HEK293 (cell line): ENCODE measurements around the gene EBF3.

ENCODE experiments used
- EGR2 ChIP-seq: fragments of 450-650 bp; formaldehyde crosslinking; IDR thresholded peaks from 2 replicates; pipeline ENCODE4 v1.5.1; 2016; ENCODE audit warnings: low read depth, missing biosample characterization, missing genetic modification characterization
- HOXD13 ChIP-seq: sonication (generic); formaldehyde crosslinking; IDR thresholded peaks from 2 replicates; pipeline ENCODE4 v1.8.0; 2022; ENCODE audit warnings: missing genetic modification reagents, borderline replicate concordance
- KLF1 ChIP-seq: fragments of 450-650 bp; formaldehyde crosslinking; IDR thresholded peaks from 2 replicates; pipeline ENCODE4 v1.5.1; 2016; ENCODE audit warnings: missing biosample characterization, missing genetic modification characterization
- ZBTB21 ChIP-seq: fragments of 450-650 bp; formaldehyde crosslinking; IDR thresholded peaks from 2 replicates; pipeline ENCODE4 v1.5.1; 2017; ENCODE audit warnings: missing biosample characterization, missing genetic modification characterization
- ZBTB7A ChIP-seq: fragments of 450-650 bp; formaldehyde crosslinking; IDR thresholded peaks from 2 replicates; pipeline ENCODE4 v1.5.1; 2016; ENCODE audit warnings: low read depth, missing biosample characterization, missing genetic modification characterization
- ZEB2 ChIP-seq: fragments of 450-650 bp; formaldehyde crosslinking; IDR thresholded peaks from 2 replicates; pipeline ENCODE4 v1.5.1; 2016; ENCODE audit warnings: missing biosample characterization, missing genetic modification characterization
- ZNF211 ChIP-seq: fragments of 450-650 bp; formaldehyde crosslinking; IDR thresholded peaks from 2 replicates; pipeline ENCODE4 v1.5.1; 2016; ENCODE audit warnings: low read depth, missing biosample characterization, missing genetic modification characterization
- ZNF76 ChIP-seq: fragments of 450-650 bp; formaldehyde crosslinking; IDR thresholded peaks from 2 replicates; pipeline ENCODE4; 2016; ENCODE audit warnings: low read depth, missing biosample characterization, missing genetic modification characterization, borderline replicate concordance
- TF ChIP-seq, protein P1 (sequence below): fragments of 450-650 bp; formaldehyde crosslinking; IDR thresholded peaks from 2 replicates; pipeline ENCODE4 v1.5.1; 2016; ENCODE audit warnings: missing biosample characterization, missing genetic modification characterization
- TF ChIP-seq, protein P2 (sequence below): sonication (generic); formaldehyde crosslinking; IDR thresholded peaks from 2 replicates; pipeline ENCODE4 v1.8.1; 2022; ENCODE audit warnings: mild to moderate bottlenecking, moderate library complexity, missing genetic modification reagents

DNA sequence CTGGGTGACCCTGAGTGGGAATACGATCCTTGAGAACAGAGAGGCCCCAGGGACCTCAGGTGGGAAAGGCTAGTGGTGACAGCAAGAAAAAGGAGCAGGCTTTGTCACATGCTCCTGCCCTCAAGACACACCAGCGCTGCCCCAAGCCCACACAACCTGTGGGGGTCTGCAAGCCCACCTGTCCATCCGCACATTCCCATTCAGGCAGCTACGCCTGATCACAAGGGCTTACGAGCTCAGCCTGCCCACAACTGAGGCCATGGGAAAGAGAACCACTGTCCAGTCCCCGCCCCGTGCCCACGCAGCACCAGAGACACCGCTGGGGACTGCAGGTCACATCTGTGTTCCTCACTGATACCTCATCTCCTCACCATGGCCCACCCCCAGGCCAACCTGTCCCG is 26.7 kb downstream of the EBF3 start:
- TF ChIP-seq, protein P1, sequence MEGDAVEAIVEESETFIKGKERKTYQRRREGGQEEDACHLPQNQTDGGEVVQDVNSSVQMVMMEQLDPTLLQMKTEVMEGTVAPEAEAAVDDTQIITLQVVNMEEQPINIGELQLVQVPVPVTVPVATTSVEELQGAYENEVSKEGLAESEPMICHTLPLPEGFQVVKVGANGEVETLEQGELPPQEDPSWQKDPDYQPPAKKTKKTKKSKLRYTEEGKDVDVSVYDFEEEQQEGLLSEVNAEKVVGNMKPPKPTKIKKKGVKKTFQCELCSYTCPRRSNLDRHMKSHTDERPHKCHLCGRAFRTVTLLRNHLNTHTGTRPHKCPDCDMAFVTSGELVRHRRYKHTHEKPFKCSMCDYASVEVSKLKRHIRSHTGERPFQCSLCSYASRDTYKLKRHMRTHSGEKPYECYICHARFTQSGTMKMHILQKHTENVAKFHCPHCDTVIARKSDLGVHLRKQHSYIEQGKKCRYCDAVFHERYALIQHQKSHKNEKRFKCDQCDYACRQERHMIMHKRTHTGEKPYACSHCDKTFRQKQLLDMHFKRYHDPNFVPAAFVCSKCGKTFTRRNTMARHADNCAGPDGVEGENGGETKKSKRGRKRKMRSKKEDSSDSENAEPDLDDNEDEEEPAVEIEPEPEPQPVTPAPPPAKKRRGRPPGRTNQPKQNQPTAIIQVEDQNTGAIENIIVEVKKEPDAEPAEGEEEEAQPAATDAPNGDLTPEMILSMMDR (tag by site-specific recombination), result no peak
- TF ChIP-seq ZEB2 (tag by site-specific recombination) (no peak), EGR2 (tag by site-specific recombination) (no peak), ZNF211 (tag by site-specific recombination) (no peak), KLF1 (tag by site-specific recombination) (no peak), ZBTB7A (tag by site-specific recombination) (no peak), ZNF76 (tag by site-specific recombination) (no peak), ZBTB21 (tag by site-specific recombination) (no peak), HOXD13 (no peak)
- TF ChIP-seq, protein P2, sequence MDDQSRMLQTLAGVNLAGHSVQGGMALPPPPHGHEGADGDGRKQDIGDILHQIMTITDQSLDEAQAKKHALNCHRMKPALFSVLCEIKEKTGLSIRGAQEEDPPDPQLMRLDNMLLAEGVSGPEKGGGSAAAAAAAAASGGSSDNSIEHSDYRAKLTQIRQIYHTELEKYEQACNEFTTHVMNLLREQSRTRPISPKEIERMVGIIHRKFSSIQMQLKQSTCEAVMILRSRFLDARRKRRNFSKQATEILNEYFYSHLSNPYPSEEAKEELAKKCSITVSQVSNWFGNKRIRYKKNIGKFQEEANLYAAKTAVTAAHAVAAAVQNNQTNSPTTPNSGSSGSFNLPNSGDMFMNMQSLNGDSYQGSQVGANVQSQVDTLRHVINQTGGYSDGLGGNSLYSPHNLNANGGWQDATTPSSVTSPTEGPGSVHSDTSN (CRISPR knock-in tag), result no peak
